Stomach (tissue), 9 donors: ENCODE data around the gene KIF14. TPM values are rescaled to one million over a fixed set of nuclear protein-coding genes. Genes with fewer than 3 reads are reported as not detected.

ENCODE experiments used
- DNase-seq, 2 donors: peaks; one replicate each; pipeline versions ENCODE4 v3.0.0 to v3.0.0-alpha.2; 2013 to 2019
- H3K27ac ChIP-seq, 5 donors: fragments of 200-600 bp in 4 of 5; sonication (generic) in 4 of 5; one replicate each; pipeline ENCODE4 v1.5.1; 2013 to 2019; ENCODE audit warnings: mild to moderate bottlenecking in 1 of 5, moderate library complexity in 1 of 5
- H3K27me3 ChIP-seq, 3 donors: fragments of 200-600 bp; sonication (generic); one replicate each; pipeline ENCODE4 v1.5.1; 2017 to 2019; ENCODE audit warnings: mixed run types in 1 of 3
- H3K36me3 ChIP-seq, 4 donors: fragments of 200-600 bp; sonication (generic); 1 replicate in 3 of 4; 2 replicates in 1 of 4; pipeline ENCODE4 v1.5.1; 2016 to 2019
- H3K4me1 ChIP-seq, 4 donors: fragments of 200-600 bp; sonication (generic); one replicate each; pipeline ENCODE4 v1.5.1; 2016 to 2019
- H3K4me3 ChIP-seq, 4 donors: fragments of 200-600 bp; sonication (generic) in 3 of 4; one replicate each; pipeline ENCODE4 v1.5.1; 2016 to 2019; ENCODE audit warnings: mild to moderate bottlenecking in 1 of 4
- H3K9me3 ChIP-seq, 4 donors: fragments of 200-600 bp; sonication (generic); one replicate each; pipeline ENCODE4 v1.5.1; 2016 to 2019
- CTCF ChIP-seq, 7 experiments: fragments of 450-650 bp in 4 of 7; fragments of 200-600 bp in 3 of 7; sonication (generic) in 3 of 7; IDR thresholded peaks; one replicate each; pipeline ENCODE4 v1.5.1; 2016 to 2019; ENCODE audit warnings: antibody characterized with exemption in 7 of 7, control low read depth in 2 of 7, mild to moderate bottlenecking in 1 of 7
- EP300 ChIP-seq: sonication (generic); formaldehyde crosslinking; IDR thresholded peaks from one replicate; pipeline ENCODE4 v1.6.1; 2017; ENCODE audit warnings: antibody characterized with exemption
- POLR2A ChIP-seq, 4 donors: fragments of 450-650 bp; IDR thresholded peaks; one replicate each; pipeline ENCODE4 v1.6.1; 2016; ENCODE audit warnings: antibody characterized with exemption in 4 of 4, control low read depth in 2 of 4, mild to moderate bottlenecking in 1 of 4, moderate library complexity in 1 of 4
- POLR2AphosphoS5 ChIP-seq, 3 donors: sonication (generic); formaldehyde crosslinking; IDR thresholded peaks; one replicate each; pipeline ENCODE4 v1.6.1; 2016; ENCODE audit warnings: antibody characterized with exemption in 3 of 3
- WGBS, 5 donors: extraction: QIAGEN DNeasy Blood & Tissue Kit in 3 of 5; methylation state at CpG; one replicate each; pipeline versions ENCODE4 v1.1.5 to v1.1.7; 2013 to 2018; 5-methylcytosine and 5-hydroxymethylcytosine counted together
- intact Hi-C: fragments of 100-400 bp; cut with DNase I; formaldehyde crosslinking; loops from one replicate; pipeline ENCODE4 v1.15.1; 2023; ENCODE audit warnings: low total_unique reads
- polyA plus RNA-seq, 3 donors: library from polyadenylated mRNA; stranded (reverse); fragments of 200-250 nt; gene quantifications; one replicate each; pipeline ENCODE4 v1.2.3, GENCODE V29; 2013
- total RNA-seq, 5 donors: library from RNA; depleted of rRNA; stranded (reverse); fragments of >200 nt; gene quantifications; one replicate each; pipeline versions ENCODE4 v1.1.0 to v1.2.3, GENCODE V29; 2014 to 2016
- donor health status: healthy with polysubstance abuse.
- donor health status: Bipolar disorder and iron deficiency.
- donor health status: healthy.

KIF14 gene
- total and polyA plus RNA-seq, 8 donors, result 0.25 to 2.2 (median 0.63) TPM; not detected in 1

GRCh38 chr1:200659269-200659668 lies 38.7 kb upstream of the KIF14 start:
- Histone ChIP-seq H3K4me3 (no peak overlapping the region), H3K27ac (no peak overlapping the region), H3K4me1 (peaks cover 0 to 7% (median 2%) of the 10 kb centered on the region in 4 donors), H3K27me3 (no peaks in the 10 kb centered on the region), H3K36me3 (peaks cover 45 to 100% (median 98%) of the 10 kb centered on the region in 4 donors), H3K9me3 (no peaks in the 10 kb centered on the region)
- intact Hi-C loops, result no loop called here
- DNase-seq, result no peak
- 90 to 97% (median 94%) methylated on average over 1 of the region's 1 CpG for WGBS, 5 donors
- TF ChIP-seq POLR2AphosphoS5 (IDR thresholded peaks at IDR 0.05), result no peak
- TF ChIP-seq CTCF (IDR thresholded peaks at IDR 0.05), result no peak
- no peak for TF ChIP-seq EP300
- no peak for TF ChIP-seq POLR2A (IDR thresholded peaks at IDR 0.05)

GRCh38 chr1:200658037-200658818 lies 37.7 kb upstream of the KIF14 start:
- DNase-seq, result no peak
- H3K36me3 ChIP-seq, result peaks cover 37 to 99% (median 98%) of the 10 kb centered on the region in 4 donors
- no peak for TF ChIP-seq EP300
- TF ChIP-seq POLR2A (IDR thresholded peaks at IDR 0.05), result no peak
- TF ChIP-seq POLR2AphosphoS5 (IDR thresholded peaks at IDR 0.05), result no peak
- TF ChIP-seq CTCF (IDR thresholded peaks at IDR 0.05), result no peak
- H3K9me3 ChIP-seq, result no peaks in the 10 kb centered on the region
- H3K4me1 ChIP-seq, result peaks cover 0 to 5% (median 0%) of the 10 kb centered on the region in 4 donors
- WGBS, 5 donors, result 87 to 99% (median 98%) methylated on average over 3 to 4 of the region's 4 CpGs
- H3K27me3 ChIP-seq, result no peaks in the 10 kb centered on the region
- no peak overlapping the region for H3K27ac ChIP-seq
- intact Hi-C loops, result no loop called here
- H3K4me3 ChIP-seq, result no peak overlapping the region

- Histone ChIP-seq H3K4me1 (no peaks in the 10 kb centered on the region), H3K27me3 (no peaks in the 10 kb centered on the region), H3K27ac (no peak overlapping the region), H3K36me3 (peaks cover 25 to 95% (median 90%) of the 10 kb centered on the region in 4 donors), H3K9me3 (no peaks in the 10 kb centered on the region), H3K4me3 (no peak overlapping the region)
- intact Hi-C loops, result no loop called here
- DNase-seq, result no peak
- TF ChIP-seq CTCF (IDR thresholded peaks at IDR 0.05) (no peak), EP300 (no peak), POLR2AphosphoS5 (IDR thresholded peaks at IDR 0.05) (no peak), POLR2A (IDR thresholded peaks at IDR 0.05) (no peak)
- 92 to 98% (median 97%) methylated on average over 5 of the region's 5 CpGs for WGBS, 5 donors
Measured at GRCh38 chr1:200654660-200655059, 34.1 kb upstream of the KIF14 start.

- Histone ChIP-seq H3K27me3 (no peaks in the 10 kb centered on the region), H3K4me3 (no peak overlapping the region), H3K9me3 (no peaks in the 10 kb centered on the region), H3K36me3 (peaks cover 28 to 95% (median 90%) of the 10 kb centered on the region in 4 donors), H3K27ac (no peak overlapping the region), H3K4me1 (no peaks in the 10 kb centered on the region)
- TF ChIP-seq POLR2AphosphoS5 (IDR thresholded peaks at IDR 0.05) (no peak), CTCF (IDR thresholded peaks at IDR 0.05) (no peak), EP300 (no peak), POLR2A (IDR thresholded peaks at IDR 0.05) (no peak)
- intact Hi-C loops, result no loop called here
- 68 to 76% (median 74%) methylated on average over 5 of the region's 5 CpGs for WGBS, 5 donors
- no peak for DNase-seq
Measured at GRCh38 chr1:200653022-200653462, 32.5 kb upstream of the KIF14 start.
